H4 (cell line): ENCODE data around the gene DRD2. TPM values are rescaled to one million over a fixed set of nuclear protein-coding genes. Genes with fewer than 3 reads are reported as not detected.
"Not testable (repeated sequence)": the region's sequence is repeated elsewhere in the genome, so short reads cannot be mapped to it uniquely, and the experiment has no call there.

Experiments
- DNase-seq: peaks from one replicate; pipeline ENCODE4 v3.0.0-alpha.2; 2015; ENCODE audit warnings: low spot score
- total RNA-seq: library from RNA; depleted of rRNA; stranded (reverse); fragments of >200 nt; shearing (Covaris generic); gene quantifications from 2 replicates; pipeline ENCODE4 v1.2.3, GENCODE V29; 2014; rRNA removed

Gene DRD2
- 0.55 and 1.6 TPM in 2 replicates for total RNA-seq

DNA sequence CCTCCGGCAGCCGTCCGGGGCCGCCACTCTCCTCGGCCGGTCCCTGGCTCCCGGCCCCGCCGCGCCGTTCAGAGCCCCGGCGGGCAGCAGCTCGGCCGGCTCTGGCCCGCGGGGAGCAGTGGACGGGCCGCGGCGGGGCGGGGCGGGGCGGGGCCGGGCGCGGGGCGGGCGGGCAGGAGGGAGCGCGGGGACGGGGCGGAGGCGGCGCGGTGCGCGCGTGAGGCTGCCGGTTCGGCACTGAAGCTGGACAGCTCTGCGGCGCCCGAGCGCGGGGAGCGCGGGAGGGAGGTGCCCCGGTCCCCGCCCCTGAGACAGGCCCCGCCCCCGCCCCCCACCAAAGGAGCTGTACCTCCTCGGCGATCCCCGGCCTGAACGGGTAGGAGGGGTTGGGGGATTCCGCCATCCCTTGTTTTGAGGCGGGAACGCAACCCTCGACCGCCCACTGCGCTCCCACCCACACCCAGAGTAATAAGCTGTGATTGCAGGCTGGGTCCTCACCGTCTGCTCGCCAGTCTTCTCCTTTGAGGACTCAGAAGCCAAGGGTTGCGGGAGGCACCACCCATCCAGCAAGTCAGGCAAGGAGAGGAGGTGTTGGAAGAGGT is at the start of gene DRD2:
Gene DRD2, minus strand, starts transcription at position 239 of the 602 bp plus-strand sequence. CDS start 50,747 bp downstream, outside the sequence.
- DNase-seq = no peak

DNA sequence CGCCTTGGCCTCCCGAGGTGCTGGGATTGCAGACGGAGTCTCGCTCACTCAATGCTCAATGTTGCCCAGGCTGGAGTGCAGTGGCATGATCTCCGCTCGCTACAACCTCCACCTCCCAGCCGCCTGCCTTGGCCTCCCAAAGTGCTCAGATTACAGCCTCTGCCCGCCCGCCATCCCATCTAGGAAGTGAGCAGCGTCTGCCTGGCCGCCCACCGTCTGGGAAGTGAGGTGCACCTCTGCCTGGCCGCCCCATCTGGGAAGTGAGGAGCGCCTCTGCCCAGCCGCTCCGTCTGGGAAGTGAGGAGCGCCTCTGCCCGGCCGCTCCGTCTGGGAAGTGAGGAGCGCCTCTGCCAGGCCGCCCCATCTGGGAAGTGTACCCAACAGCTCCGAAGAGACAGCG is 48.7 kb upstream of the DRD2 start:
- DNase-seq = not testable (repeated sequence)

DNA sequence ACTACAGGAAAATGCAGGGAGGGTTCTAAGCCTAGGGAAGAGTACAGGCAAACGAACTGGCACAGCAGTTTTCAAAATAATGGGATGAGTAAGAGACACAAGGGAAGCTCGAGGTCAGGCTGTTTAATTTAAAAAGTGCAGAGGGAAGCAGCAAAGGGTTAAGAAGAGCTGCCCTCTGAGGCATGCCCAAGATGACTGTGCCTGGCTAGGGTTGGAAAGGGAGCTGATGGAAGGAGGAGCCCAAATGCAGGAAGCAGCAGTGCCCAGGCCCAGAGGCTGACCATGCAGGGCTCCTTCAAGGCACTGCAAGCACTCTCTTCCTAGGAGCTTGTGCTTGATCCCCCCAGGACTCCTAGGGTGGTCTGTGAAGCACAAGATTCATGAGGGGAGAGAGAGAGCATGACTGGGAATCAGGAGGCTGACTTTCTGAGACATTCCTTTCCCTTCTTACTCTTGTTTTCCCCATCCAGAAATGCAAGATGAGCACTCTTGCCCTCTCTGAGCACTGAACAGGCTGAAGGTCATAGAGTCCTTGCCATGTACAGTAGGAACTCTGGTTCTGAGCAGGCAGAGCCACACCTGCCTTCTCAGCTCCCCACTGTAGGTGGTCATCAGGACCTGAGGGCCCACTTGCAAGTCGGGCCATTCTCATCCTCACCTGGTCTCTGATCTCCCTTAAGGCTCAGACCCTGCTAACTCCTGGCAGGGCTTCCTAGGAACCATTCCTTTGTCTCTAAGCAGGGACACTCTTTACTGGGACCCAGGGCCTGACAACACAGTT is 46.7 kb upstream of the DRD2 start:
- DNase-seq = no peak

DNA sequence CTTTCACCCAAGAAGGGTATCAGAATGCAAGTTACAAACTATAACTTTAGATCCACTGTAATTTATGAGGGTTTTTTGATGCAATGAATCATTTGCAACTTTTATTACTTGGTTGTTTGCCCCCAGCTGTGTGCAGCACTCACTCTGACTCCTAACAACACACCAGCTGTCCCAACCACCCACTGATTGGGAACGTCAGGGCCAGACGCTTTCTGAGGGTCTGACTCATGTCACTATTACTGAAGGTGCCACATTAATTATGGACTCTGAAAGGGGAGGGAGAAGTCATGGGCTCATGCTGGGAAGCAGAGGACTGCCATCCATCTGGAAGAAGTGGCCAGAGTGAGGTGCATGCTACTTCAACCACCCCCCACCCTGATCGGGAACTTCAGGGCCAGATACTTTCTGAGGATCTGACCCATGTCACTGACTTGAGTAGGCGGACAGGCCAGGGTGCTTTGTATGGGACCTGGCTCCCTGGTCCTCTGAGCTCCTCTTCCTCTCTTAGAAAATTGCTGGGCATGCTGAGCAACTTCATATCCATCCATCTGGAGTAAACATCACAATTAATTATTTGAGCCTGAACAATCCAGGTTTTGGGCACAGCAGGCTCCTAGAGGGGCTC is 44.9 kb upstream of the DRD2 start:
- peak; percentile 16 for DNase-seq

DNA sequence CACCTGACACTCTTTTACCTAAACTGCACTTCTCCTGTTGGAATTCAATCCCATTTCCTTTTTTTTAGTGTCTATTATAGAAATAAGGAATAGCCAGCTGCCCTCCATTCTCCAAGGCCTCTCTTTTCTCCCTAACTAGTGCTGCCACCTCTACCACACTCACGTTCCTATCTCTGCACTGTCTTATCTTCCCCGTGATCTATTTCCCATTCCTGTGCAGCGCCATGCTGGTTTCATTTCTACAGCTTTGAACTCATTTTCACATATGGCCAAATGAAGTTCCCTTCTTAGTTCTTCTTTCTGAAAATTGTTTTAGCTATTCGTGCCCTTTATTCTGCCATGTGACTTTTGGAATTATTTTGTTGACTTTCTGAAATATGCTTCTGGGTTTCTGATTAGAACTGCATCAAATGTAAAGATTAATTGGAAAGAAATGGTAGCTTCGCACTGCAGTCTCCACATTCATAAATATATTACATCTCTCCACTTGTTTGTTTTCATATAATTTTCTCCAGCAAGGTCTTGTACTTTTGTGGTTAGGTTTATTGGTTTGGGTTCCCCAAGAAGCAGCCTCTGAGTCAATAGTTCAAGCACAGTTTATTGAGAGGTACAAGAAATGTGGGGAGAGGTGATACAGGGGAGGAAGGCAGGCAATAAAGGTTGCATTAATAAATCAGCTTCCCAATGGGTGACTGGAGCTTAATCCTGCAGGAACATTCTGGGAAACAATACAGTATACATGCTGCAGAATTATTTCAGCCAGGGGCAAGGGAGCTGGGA is 43.7 kb upstream of the DRD2 start:
- DNase-seq = no peak

DNA sequence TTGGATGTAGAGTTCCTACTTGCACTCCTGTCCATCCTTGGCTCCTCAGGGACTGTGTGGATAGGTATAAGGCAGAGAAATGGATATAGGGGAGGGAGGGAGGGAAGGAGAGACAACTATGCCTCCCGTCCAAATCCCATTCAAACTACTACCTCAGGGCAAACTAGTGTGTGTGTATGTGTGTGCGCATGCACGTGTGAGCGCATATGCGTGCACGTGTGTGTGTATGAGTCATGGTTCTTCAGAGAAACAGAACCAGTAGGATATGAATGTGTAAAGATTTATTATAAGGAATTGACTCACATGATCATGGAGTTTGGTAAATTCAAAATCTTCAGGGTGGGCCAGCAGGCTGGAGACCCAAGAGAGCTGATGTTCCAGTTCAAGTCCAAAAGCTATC is 42.2 kb upstream of the DRD2 start:
- no peak for DNase-seq

DNA sequence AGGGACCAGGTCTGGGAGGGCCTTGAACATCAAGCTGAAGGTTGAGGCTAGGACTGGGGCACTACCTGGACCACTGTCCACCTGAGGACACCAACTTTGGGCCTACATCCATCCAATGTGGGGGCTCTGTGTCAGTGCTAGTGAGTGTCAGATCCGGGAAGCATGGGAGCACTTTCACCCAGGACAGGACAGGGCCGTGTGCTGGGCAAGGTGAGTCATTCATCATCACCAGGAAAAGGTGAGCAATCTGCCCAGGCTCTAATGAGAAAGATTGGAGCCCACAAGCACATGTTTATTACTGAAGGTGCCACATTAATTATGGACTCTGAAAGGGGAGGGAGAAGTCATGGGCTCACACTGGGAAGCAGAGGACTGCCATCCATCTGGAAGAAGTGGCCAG is 39.7 kb upstream of the DRD2 start:
- DNase-seq = no peak

DNA sequence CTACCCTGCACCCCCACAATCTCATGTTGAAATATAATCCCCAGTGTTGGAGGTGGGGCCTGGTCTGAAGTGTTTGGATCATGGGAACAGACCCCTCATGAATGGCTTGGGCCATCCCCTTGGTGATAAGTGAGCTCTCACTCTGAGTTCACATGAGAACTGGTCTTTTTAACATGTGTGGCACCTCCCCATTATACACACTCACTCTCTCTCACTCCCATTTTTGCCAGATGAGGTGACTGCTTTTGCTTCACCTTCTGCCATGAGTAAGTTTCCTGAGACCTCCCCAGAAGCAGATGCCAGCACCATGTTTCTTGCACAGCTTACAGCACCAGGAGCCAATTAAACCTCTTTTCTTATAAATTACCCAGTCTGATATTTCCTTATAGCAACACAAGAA is 32.1 kb upstream of the DRD2 start:
- no peak for DNase-seq

DNA sequence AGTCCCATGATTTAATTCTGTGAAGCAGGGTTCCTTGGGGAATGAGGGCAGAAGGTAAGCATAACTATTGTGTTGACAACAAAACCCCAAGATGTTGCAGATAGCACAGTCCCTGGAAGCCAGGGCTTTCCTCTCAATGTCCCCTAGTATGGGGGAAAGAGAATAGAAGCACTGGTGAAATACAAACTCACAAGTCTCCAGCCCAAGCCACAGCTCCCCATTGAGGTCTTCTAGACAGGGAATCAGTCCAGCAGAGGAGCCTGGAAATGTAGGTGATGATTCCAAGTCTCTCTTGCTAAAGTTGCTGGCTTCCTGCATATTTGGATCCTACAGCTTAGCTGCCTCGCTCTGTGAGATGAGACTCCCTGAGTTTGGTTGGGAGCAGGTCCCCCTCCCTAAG is 31.7 kb upstream of the DRD2 start:
- no peak for DNase-seq

DNA sequence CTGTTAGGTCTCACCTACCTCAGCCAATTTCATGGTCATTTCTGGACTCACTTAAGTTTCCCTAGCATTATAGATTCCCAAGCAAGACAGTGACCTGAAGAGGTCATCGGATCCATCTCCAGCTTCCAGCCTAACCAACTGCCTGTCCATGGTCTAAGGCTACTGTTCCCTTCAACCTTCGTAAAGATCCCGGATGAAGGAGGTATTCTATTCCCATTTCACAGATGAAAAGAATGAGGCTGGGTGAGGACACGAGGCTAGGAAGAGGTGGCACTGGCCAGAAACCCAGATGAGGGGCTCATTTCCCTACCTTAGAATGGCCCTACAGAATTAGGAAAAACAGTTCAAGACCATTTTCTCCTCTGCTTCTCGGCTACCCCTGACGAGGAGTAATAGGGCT is 31.3 kb upstream of the DRD2 start:
- no peak for DNase-seq

DNA sequence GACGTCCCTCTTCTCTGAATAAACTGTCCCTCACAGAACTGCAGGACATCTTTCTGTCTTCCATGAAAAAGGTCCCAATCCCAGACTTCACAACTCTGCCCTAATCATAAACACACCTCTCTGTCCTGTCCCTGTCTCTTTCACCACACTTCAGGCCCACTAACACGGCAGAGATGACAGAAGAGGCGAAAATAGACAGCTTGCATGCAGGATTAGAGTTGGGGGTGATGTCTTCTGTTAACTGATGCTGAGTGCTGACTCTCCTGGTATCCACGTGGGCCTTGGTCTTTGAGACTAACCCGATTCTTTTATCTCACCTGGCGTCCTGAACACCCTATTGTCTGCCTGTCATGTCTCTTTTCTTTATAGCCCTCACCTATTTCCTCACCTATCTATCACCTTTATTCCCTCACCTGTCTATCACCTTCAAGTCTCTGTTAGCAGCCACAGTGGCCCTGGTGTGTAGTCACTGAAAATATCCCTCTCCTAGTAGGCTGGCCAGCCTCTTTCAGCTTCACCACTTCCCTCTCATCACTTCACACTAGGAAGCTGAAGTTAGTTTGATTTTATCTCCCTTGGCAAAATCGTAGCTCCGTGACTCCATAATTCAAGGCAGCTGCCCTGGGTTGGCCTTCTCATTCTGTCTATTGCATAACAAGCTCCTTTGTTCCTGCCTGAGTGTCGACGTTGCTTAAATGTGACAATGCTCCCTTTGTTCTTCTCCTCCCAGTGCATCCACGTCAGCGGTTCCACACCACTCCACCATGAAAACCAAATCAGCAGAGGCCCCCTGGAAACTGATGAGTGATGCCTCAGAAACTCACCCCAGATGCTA is 30.6 kb upstream of the DRD2 start:
- peak; percentile 82 for DNase-seq

DNA sequence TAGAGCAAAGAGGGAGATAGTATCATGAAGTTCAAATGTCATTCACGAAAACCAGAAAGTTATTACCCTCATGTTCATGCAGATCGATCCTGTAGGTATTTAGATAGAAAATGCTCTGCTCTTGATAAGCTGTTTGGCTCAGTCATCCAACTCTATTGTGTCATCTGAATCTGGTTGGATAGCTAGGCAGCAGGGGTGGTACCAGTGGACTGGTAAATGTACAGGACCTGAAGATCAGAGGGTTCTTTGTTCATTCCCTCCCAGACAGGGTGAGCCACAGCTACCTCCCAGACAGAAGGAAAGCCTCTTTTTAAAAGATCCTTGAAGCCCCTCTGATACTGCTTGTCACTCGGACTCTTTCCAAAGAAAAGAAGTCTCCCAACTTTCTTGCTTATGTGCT is 29.8 kb upstream of the DRD2 start:
- no peak for DNase-seq

DNA sequence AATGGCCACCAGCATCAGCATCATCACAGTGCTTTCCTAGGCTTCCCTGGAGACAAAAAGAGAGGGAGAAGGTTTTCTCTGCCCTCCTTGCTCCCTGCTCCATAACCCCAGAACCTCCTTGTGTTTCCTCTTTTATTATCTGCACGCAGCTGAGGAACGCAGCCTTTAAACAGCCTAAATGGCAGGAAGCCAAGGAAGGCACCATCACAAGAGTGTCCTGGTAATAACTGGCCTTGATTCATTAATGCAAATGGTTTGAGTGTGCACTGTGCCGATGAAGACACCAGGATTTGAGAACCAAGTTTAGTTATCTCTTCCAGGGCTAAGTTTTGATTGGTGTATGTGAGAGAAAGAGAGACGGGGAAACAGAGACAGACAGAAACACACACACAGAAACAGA is 29.4 kb upstream of the DRD2 start:
- no peak for DNase-seq

DNA sequence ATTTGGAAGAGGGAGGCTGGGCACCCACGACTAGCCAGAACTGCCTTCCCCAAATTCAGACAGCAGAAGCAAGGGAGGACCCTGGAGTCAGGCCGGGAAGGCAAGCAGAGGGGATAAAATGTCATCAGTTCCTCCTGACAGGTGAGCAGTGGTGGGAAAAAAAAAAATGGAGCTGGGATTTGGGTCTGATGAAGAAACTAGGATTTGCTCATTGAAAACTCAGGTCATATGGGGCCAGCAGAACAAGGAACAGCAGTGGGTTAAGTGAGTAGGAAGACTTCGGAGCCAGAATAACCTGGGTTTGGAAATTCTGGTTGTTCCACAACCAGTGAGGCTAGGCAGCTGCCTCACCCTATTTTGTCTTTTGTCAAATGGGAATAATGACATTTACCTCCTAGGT is 28.9 kb upstream of the DRD2 start:
- DNase-seq = no peak

DNA sequence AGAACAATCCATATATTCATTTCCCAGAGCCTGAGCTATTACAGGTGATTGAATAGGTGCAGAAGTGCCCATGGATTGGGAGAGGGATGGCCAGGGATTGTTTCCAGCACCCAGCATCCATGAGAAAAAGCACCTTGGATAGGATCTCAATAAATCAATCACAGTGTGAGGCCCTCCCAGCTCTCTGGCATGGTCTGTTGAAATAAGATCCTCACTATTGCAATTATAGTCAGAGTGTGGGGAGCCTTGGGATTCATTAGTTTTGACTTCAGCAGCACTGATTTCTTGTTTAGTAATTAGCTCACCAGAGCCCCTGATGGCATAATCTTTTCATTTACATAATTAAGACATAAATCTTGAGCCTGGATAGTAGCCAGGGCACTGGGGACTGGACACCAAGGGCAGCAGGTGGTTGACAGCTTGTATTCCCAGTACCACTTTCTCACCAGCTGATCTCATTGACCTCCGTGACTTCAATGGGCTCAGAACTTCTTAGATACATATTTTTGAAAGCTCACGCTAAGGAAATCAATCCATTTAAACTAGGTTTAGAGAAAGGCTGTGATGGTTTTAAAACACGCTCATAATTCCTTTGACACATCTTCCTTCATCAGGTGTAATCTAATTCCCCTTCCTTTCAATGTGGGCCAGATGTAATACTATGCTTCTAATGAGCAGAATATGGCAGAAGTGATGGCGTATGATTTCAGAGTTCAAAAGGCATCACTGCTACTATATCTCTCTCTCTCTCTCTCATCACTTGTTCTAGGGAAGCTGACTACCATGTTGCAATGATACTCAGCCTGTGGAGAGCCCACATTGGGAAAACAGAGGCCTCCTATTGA is 22.1 kb upstream of the DRD2 start:
- no peak for DNase-seq

DNA sequence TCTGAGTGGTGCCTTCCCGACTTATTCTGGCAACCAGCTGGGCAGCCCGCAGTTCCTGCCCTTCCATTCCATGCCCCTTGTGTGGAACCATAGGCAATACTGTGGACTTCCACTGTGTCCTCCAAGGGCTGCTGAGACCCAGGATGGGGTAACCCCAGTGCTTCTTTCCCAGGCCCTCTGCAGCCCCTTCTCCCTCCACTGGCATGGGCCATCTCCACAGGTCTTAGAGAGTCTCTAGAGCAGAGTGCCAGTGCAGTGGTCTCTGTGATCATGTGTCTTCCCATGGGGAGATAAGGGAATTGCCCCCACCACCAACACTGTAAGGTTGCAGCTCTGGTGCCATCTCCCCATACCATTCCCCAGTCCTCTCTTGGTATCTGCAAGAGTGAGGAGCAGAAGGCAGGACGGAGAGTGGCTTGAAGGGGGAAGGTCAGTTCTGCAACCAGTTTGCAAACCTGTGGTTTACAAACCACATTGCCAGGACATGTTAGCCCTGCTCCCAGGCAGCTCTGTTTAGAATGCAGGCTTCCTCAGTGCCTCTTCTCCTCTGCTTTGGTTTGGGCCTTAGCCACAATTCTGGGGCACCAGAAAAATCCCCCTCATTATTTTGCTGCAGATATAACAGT is 20.9 kb upstream of the DRD2 start:
- DNase-seq = no peak

DNA sequence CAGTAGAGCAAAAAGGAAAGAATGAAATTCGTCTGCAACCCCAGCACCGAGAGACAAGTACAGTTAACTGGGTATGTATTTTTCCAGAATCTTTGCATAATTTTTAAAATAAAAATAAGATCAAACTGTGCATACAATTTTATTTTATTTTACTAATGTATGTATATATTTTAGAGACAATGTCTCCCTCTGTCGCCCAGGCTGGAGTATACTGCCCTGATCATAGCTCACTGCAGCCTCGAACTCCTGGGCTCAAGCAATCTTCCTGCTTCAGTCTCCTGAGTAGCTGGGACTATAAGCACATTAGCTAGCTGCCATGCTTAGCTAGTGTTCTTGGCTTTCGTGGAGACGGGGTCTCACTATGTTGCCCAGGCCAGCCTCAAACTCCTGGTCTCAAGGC is 18.8 kb upstream of the DRD2 start:
- DNase-seq = no peak

DNA sequence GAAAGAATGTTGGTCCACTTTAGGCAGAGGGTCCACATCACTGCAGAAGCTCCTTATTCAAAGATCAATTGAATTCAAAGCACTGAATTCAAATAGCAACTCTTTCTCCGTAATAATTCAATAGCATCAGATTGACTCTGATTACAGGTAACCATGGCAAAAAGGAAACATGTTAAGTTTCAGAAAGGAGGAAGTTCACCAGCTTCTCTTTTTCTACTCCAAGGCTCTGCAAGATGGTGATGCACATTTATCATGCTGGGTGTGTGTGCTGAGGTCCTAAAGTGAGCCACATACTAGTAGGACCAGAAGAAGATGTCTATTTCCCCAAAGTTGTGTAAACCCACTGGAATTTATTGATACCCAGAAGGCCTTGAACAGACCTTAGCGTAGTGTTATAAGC is 18.0 kb upstream of the DRD2 start:
- DNase-seq = no peak

DNA sequence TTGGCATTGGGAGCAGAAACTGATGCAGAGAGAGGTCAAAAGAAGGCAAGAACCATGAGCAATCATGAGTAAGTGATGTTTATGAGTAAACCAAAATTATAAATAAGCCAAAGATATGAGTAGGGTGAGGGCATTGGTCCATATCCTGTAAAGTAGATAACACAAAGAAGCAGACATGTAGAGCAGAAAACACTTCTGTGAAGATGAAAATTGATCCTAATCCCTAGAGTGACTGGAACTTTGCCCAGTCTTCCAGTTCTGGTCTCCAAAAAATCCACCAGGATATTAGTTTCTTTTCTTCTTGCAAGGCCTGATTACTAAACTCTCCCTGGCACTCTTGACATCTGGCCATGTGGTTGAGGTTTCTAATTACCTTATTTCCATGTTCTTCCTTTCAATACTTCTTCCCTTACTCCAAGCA is 13.7 kb upstream of the DRD2 start:
- DNase-seq = peak; percentile 60

DNA sequence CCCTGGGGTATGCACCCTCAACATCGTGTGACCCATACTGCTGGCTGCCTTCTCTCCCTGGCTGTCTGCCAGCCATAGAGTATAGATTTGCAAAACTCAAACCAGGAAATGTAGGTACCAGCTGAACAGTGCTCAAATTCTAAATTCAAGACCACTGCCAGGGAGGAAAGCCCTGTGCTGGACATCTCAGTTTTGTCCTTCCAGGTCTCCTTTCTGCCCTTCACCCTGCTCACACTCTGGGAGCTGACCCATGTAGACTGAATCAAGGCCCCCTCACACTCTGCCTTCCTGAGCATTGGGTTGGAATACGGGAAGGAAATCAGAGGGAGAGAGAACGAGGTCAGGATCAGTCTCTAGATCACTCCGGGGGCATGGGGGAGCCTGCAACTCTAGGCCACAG is 12.4 kb upstream of the DRD2 start:
- no peak for DNase-seq
